ENCODE measurements around the gene SUMO3. TPM values are rescaled to one million over a fixed set of nuclear protein-coding genes. Genes with fewer than 3 reads are reported as not detected.
"Not testable (repeated sequence)": the region's sequence is repeated elsewhere in the genome, so short reads cannot be mapped to it uniquely, and the experiment has no call there.

Gene SUMO3
- total and polyA plus RNA-seq, 12 donors: 21.1 to 92.3 (median 72.1) TPM

- Histone ChIP-seq H3K4me3 (no peak overlapping the region), H3K9me3 (replicated peaks in 1 of 3) (no peaks in the 10 kb centered on the region), H3K4me1 (replicated peaks in 1 of 2) (peaks cover 4 to 5% of the 10 kb centered on the region in 2 donors), H3K27ac (no peak overlapping the region), H3K27me3 (no peaks in the 10 kb centered on the region), H3K36me3 (replicated peaks in 1 of 2) (no peaks in the 10 kb centered on the region)
- WGBS, 4 donors: 69 to 100% (median 75%) methylated on average over 1 to 8 of the region's 8 CpGs
- intact Hi-C loops (cut with DNase I): no loop called here
- peak in 1 of 7 donors; percentile 34 for DNase-seq
- TF ChIP-seq CTCF (IDR thresholded peaks at IDR 0.05) (no peak), POLR2A (IDR thresholded peaks at IDR 0.05) (no peak)
Measured at GRCh38 chr21:44835647-44835973, 17.7 kb upstream of the SUMO3 start.

- peak in 2 of 7 donors; percentile 8 to 33 for DNase-seq
- no peaks in the 10 kb centered on the region for H3K36me3 ChIP-seq (replicated peaks in 1 of 2)
- H3K4me1 ChIP-seq (replicated peaks in 1 of 2): peaks cover 4 to 5% of the 10 kb centered on the region in 2 donors
- intact Hi-C loops (cut with DNase I): no loop called here
- WGBS, 4 donors: 85 to 90% (median 87%) methylated on average over 15 to 29 of the region's 29 CpGs
- TF ChIP-seq POLR2A (IDR thresholded peaks at IDR 0.05) (no peak), CTCF (IDR thresholded peaks at IDR 0.05) (no peak)
- no peak overlapping the region for H3K27ac ChIP-seq
- H3K9me3 ChIP-seq (replicated peaks in 1 of 3): no peaks in the 10 kb centered on the region
- H3K27me3 ChIP-seq: no peaks in the 10 kb centered on the region
- no peak overlapping the region for H3K4me3 ChIP-seq
Measured at GRCh38 chr21:44834951-44835646, 17.2 kb upstream of the SUMO3 start.

GRCh38 chr21:44834231-44834950 lies 16.5 kb upstream of the SUMO3 start:
- Histone ChIP-seq H3K27ac (no peak overlapping the region), H3K9me3 (replicated peaks in 1 of 3) (no peaks in the 10 kb centered on the region), H3K4me3 (no peak overlapping the region), H3K27me3 (no peaks in the 10 kb centered on the region), H3K36me3 (replicated peaks in 1 of 2) (no peaks in the 10 kb centered on the region), H3K4me1 (replicated peaks in 1 of 2) (peaks cover 4 to 5% of the 10 kb centered on the region in 2 donors)
- 81 to 89% (median 84%) methylated on average over 16 to 26 of the region's 26 CpGs for WGBS, 4 donors
- peak in 1 of 7 donors; percentile 39 for DNase-seq
- TF ChIP-seq POLR2A (IDR thresholded peaks at IDR 0.05): no peak
- no peak for TF ChIP-seq CTCF (IDR thresholded peaks at IDR 0.05)
- intact Hi-C loops (cut with DNase I): no loop called here

- H3K4me1 ChIP-seq (replicated peaks in 1 of 2): peaks cover 4 to 5% of the 10 kb centered on the region in 2 donors
- no peak overlapping the region for H3K4me3 ChIP-seq
- no peak overlapping the region for H3K27ac ChIP-seq
- H3K27me3 ChIP-seq: no peaks in the 10 kb centered on the region
- TF ChIP-seq CTCF (IDR thresholded peaks at IDR 0.05) (no peak), POLR2A (IDR thresholded peaks at IDR 0.05) (no peak)
- intact Hi-C loops (cut with DNase I): no loop called here
- DNase-seq: no peak
- 77 to 88% (median 86%) methylated on average over 5 of the region's 5 CpGs for WGBS, 4 donors
- H3K9me3 ChIP-seq (replicated peaks in 1 of 3): no peaks in the 10 kb centered on the region
- no peaks in the 10 kb centered on the region for H3K36me3 ChIP-seq (replicated peaks in 1 of 2)
Measured at GRCh38 chr21:44833663-44834062, 15.8 kb upstream of the SUMO3 start.

- DNase-seq: peak in 1 of 7 donors; percentile 8
Measured at GRCh38 chr21:44832516-44833255, 14.8 kb upstream of the SUMO3 start.

More at GRCh38 chr21:44832516-44833255, 14.8 kb upstream of the SUMO3 start:
- WGBS, 4 donors: 80 to 89% (median 87%) methylated on average over 23 of the region's 23 CpGs
- H3K27ac ChIP-seq; H3K27me3 ChIP-seq; H3K9me3 ChIP-seq (replicated peaks in 1 of 3); H3K4me1 ChIP-seq (replicated peaks in 1 of 2); H3K4me3 ChIP-seq; H3K36me3 ChIP-seq (replicated peaks in 1 of 2); intact Hi-C loops (cut with DNase I): not testable (repeated sequence)
